ENCODE measurements around the gene RAPGEF4.

Gene RAPGEF4

GRCh38 chr2:173095356-173095755 is 359.7 kb downstream of the RAPGEF4 start:
- DNase-seq (ENCODE audit: low read depth), result no peak

GRCh38 chr2:173099271-173099670 is 363.6 kb downstream of the RAPGEF4 start:
- DNase-seq (ENCODE audit: low read depth), result no peak

- no peak for DNase-seq (ENCODE audit: low read depth)
Measured at GRCh38 chr2:173099804-173100203, 364.2 kb downstream of the RAPGEF4 start.

GRCh38 chr2:173101687-173102086 is 366.0 kb downstream of the RAPGEF4 start:
- DNase-seq (ENCODE audit: low read depth), result peak; percentile 91

Data from iris pigment epithelial cell (primary cell).